NOMO-1 treated with DMSO at 0.1 percent for 48 hours (cell line): Measurements from ENCODE around the gene PCDHB16.
"Not testable (repeated sequence)": the region's sequence is repeated elsewhere in the genome, so short reads cannot be mapped to it uniquely, and the experiment has no call there.

Experiments used
- DNase-seq: peaks from one replicate; lab custom pipeline; 2025; ENCODE audit not compliant: unreplicated experiment; lab: John Stamatoyannopoulos, UW

Gene PCDHB16

DNA sequence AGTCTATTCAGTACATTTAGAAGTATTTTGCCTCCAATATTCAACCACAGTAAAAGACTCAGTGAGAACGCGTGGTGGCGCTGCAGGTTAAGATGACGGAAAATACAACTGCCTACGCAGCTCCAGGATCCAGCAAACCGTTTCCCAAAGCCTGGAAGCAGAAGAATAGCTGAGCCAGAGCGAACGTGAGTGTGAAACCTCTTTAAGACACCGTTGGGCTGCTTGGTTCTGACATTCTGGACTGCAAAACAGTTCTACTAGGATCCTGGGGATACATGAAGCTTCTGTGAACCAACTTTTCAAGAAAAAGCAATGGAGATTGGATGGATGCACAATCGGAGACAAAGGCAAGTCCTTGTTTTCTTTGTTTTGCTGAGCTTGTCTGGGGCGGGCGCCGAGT is at the start of gene PCDHB16:
Gene PCDHB16, plus strand, starts transcription at position 140 of the 400 bp plus-strand sequence. Its CDS starts 173 bp downstream, at position 313.
- no peak for DNase-seq

DNA sequence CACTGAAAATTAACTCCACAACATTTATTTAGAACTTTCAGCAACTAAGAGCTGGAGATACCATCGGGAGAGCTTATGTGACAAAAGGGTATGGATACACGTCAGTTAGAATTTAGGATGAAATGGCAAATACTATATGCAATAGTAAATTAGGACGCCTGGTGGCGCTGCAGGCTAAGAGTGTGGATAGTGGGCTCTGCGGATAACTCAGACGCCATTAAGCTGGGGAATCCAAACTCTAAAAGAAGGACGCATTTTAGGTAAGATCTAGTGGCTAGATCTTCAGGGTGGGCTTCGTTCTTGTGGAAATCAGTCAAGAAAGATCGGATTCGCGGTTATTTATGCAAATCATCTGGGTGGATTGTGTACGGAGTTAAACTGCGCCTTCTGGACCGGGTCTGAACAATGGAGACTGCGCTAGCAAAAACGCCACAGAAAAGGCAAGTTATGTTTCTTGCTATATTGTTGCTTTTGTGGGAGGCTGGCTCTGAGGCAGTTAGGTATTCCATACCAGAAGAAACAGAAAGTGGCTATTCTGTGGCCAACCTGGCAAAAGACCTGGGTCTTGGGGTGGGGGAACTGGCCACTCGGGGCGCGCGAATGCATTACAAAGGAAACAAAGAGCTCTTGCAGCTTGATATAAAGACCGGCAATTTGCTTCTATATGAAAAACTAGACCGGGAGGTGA is 47.0 kb upstream of the PCDHB16 start, which contains the start of gene PCDHB5:
Gene PCDHB5, plus strand, starts transcription at position 177 of the 688 bp plus-strand sequence. Its CDS starts 229 bp downstream, at position 406.
- no peak for DNase-seq

DNA sequence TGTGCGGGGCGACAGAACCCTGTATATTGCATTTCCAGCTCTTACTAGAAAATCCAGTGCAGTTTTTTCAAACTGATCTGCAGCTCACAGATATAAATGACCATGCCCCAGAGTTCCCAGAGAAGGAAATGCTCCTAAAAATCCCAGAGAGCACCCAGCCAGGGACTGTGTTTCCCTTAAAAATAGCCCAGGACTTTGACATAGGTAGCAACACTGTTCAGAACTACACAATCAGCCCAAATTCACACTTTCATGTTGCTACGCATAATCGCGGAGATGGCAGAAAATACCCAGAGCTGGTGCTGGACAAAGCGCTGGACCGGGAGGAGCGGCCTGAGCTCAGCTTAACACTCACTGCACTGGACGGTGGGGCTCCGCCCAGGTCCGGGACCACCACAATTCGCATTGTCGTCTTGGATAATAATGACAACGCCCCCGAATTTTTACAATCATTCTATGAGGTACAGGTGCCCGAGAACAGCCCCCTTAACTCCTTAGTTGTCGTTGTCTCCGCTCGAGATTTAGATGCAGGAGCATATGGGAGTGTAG is 46.4 kb upstream of the PCDHB16 start:
- no peak for DNase-seq

DNA sequence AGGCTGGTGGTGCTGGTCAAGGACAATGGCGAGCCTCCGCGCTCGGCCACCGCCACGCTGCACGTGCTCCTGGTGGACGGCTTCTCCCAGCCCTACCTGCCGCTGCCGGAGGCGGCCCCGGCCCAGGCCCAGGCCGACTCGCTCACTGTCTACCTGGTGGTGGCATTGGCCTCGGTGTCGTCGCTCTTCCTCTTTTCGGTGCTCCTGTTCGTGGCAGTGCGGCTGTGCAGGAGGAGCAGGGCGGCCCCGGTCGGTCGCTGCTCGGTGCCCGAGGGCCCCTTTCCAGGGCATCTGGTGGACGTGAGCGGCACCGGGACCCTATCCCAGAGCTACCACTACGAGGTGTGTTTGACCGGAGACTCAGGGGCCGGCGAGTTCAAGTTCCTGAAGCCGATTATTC is 44.8 kb upstream of the PCDHB16 start:
- not testable (repeated sequence) for DNase-seq

DNA sequence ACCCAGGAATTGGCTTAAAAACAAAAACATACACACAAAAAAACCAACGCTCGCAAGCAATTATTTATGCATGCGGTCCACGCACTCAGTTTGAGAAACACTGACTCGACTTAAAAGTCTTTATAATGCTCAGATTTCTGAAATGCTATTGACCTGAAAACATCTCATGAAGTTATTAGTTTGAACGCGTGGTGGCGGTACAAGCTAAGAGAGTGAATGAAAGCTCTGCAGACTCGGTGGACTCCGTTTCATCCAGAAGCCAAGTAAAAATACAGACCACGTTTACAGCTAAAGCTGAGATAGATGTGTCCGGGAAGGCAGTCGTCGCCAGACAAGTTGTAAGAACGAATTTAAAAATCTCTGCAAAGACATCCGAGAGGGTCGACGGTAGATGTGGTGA is 32.4 kb upstream of the PCDHB16 start, which contains the start of gene PCDHB6:
Gene PCDHB6, plus strand, starts transcription at position 246 of the 400 bp plus-strand sequence. CDS start 201 bp downstream, outside the sequence.
- no peak for DNase-seq

DNA sequence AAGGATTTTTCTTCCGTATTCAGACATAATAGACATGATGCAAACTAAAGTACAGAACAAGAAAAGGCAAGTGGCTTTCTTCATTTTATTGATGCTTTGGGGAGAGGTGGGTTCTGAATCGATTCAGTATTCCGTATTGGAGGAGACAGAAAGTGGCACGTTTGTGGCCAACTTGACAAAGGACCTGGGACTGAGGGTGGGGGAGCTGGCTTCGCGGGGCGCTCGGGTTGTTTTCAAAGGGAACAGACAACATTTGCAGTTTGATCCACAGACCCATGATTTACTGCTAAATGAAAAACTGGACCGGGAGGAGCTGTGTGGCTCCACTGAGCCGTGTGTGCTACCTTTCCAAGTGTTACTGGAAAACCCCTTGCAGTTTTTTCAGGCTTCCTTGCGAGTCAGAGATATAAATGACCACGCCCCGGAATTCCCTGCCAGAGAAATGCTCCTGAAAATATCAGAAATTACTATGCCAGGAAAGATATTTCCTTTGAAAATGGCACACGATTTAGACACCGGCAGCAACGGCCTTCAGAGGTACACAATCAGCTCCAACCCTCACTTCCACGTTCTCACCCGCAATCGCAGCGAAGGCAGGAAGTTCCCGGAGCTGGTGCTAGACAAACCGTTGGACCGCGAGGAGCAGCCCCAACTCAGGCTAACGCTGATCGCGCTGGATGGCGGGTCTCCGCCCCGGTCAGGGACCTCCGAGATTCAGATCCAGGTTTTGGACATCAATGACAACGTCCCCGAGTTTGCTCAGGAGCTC is 31.8 kb upstream of the PCDHB16 start:
- DNase-seq = no peak

DNA sequence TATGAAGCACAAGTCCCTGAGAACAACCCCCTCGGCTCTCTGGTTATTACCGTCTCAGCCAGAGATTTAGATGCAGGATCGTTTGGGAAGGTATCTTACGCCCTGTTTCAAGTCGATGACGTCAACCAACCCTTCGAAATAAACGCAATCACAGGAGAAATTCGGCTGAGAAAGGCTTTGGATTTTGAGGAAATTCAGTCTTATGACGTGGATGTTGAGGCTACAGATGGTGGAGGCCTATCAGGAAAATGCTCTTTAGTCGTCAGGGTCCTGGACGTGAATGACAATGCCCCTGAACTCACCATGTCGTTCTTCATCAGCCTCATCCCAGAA is 31.2 kb upstream of the PCDHB16 start:
- no peak for DNase-seq

DNA sequence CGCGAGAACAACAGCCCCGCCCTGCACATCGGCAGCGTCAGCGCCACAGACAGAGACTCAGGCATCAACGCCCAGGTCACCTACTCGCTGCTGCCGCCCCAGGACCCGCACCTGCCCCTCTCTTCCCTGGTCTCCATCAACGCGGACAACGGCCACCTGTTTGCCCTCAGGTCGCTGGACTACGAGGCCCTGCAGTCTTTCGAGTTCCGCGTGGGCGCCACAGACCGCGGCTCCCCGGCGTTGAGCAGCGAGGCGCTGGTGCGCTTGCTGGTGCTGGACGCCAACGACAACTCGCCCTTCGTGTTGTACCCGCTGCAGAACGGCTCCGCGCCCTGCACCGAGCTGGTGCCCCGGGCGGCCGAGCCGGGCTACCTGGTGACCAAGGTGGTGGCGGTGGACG is 30.6 kb upstream of the PCDHB16 start:
- not testable (repeated sequence) for DNase-seq

DNA sequence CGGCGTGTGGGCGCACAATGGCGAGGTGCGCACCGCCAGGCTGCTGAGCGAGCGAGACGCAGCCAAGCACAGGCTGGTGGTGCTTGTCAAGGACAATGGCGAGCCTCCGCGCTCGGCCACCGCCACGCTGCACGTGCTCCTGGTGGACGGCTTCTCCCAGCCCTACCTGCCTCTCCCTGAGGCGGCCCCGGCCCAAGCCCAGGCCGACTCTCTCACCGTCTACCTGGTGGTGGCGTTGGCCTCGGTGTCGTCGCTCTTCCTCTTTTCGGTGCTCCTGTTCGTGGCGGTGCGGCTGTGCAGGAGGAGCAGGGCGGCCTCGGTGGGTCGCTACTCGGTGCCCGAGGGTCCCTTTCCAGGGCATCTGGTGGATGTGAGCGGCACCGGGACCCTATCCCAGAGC is 30.1 kb upstream of the PCDHB16 start:
- DNase-seq = not testable (repeated sequence)

DNA sequence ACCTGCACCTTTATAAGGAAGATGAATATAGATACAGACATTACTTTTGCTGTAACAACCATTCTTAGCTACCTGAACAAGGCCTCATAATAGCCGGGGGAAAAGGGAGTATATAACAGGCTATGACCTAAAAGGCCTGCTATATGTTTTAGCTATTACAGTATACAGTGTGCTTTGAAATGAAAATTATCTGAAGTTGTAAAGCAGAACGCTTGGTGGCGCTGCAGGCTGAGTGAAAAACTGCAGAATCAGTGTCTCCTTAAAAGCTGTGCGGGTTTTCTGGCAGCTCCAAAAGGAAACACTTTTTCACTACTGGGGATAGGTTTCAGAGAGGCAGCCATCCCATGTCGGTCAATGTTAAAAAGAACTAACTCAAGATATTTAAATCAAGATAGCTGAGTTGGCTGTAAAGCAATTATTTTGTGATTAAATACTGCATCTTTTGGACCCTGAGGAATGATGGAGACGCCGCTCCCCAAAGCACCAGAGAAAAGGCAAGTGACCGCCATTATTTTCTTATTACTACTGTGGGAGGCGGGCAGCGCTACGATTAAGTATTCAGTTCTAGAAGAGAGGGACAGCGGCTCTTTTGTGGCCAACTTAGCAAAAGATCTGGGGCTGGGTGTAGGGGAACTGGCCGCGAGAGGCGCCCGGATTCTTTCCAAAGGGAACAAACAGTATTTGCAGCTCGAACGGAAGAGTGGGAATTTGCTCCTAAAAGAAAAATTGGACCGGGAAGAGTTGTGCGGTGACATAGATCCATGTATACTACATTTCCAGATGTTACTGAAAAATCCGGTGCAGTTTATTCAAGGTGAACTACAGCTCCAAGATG is 26.4 kb upstream of the PCDHB16 start:
- DNase-seq = no peak

DNA sequence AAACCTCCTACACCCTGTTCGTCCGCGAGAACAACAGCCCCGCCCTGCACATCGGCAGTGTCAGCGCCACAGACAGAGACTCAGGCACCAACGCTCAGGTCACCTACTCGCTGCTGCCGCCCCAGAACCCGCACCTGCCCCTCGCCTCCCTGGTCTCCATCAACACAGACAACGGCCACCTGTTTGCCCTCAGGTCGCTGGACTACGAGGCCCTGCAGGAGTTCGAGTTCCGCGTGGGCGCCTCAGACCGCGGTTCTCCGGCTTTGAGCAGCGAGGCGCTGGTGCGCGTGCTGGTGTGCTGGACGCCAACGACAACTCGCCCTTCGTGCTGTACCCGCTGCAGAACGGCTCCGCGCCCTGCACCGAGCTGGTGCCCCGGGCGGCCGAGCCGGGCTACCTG is 24.8 kb upstream of the PCDHB16 start:
- not testable (repeated sequence) for DNase-seq

DNA sequence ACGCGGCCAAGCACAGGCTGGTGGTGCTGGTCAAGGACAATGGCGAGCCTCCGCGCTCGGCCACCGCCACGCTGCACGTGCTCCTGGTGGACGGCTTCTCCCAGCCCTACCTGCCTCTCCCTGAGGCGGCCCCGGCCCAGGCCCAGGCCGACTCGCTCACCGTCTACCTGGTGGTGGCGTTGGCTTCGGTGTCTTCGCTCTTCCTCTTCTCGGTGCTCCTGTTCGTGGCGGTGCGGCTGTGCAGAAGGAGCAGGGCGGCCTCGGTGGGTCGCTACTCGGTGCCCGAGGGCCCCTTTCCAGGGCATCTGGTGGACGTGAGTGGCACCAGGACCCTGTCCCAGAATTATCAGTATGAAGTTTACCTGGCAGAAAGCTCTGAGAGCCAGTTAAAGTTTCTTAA is 24.3 kb upstream of the PCDHB16 start:
- not testable (repeated sequence) for DNase-seq

DNA sequence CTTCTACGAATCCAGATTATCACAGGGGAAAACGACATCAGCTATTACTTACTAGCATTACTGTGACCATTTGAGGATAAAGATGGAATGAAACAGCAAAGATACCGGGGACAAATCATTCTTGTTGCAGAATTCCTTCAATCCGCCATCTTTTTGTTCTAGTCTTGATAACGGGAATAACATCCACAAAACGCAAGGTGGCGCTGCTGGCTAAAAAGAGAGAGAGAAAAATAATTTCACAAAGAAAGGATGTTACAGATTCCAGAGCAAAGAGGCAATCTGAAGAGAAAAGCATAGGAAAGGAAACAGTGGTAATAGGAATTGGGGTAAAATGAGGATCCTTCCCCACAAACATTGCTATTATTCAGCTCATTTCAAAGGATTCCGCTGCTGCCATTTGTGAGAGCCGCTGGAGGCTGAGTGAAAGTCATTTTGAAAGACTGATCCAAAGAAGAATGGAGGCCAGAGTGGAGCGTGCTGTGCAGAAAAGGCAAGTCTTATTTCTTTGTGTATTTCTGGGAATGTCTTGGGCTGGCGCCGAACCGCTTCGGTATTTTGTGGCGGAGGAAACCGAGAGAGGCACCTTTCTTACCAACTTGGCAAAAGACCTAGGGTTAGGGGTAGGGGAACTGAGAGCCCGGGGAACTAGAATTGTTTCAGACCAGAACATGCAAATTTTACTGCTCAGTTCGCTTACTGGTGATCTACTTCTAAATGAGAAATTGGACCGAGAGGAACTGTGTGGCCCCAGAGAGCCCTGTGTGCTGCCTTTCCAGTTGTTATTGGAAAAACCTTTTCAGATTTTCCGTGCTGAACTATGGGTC is 9.6 kb upstream of the PCDHB16 start, which contains the start of gene PCDHB7:
Gene PCDHB7, plus strand, starts transcription at position 264 of the 824 bp plus-strand sequence. Its CDS starts 192 bp downstream, at position 456.
- DNase-seq = peak; percentile 1

DNA sequence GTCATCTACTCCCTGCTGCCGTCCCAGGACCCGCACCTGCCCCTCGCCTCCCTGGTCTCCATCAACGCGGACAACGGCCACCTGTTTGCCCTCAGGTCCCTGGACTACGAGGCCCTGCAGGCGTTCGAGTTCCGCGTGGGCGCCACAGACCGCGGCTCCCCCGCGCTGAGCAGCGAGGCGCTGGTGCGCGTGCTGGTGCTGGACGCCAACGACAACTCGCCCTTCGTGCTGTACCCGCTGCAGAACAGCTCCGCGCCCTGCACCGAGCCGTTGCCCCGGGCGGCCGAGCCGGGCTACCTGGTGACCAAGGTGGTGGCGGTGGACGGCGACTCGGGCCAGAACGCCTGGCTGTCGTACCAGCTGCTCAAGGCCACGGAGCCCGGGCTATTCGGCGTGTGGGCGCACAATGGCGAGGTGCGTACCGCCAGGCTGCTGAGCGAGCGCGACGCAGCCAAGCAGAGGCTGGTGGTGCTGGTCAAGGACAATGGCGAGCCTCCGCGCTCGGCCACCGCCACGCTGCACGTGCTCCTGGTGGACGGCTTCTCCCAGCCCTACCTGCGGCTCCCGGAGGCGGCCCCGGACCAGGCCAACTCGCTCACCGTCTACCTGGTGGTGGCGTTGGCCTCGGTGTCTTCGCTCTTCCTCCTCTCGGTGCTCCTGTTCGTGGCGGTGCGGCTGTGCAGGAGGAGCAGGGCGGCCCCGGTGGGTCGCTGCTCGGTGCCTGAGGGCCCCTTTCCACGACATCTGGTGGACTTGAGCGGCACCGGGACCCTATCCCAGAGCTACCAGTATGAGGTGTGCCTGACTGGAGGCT is 7.7 kb upstream of the PCDHB16 start:
- not testable (repeated sequence) for DNase-seq

DNA sequence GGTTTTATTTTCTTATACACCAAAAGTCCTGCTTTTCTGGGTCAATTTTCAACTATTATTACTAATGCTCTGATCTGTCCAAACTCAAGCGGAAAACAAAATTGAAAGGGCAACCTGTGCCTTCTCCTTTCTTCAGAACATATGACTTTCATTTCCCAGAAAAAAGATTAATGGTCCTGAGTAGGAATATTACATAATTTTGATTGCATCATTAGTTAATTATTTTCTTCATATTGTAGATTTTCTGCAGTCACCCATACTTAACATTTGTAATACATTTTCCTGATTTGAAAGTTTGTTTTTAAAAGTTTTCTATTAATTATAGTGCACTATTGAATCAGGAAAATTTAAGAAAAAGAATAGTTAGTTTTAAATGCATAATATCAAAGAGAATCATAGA is 6.3 kb upstream of the PCDHB16 start:
- no peak for DNase-seq

DNA sequence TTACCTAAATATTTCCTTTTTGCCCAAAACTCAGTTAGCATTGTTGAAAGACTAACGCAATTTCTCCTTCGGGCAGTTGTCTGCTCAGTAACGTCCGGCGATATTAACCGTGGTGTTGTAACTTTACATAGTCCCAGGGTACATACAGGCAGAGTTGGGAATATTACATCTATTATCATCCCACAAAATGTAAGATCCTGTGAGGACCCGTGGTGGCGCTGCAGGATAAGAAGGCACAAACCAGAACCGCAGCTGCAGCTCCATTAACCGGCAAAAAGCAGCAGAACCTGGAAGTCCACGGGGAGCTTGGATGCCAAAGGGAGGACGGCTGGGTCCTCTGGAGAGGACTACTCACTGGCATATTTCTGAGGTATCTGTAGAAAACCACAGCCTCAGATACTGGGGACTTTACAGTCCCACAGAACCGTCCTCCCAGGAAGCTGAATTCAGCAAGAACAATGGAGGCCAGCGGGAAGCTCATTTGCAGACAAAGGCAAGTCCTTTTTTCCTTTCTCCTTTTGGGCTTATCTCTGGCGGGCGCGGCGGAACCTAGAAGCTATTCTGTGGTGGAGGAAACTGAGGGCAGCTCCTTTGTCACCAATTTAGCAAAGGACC is 4.5 kb upstream of the PCDHB16 start, which contains the start of gene PCDHB8:
Gene PCDHB8, plus strand, starts transcription at position 214 of the 615 bp plus-strand sequence. Its CDS starts 245 bp downstream, at position 459.
- DNase-seq = not testable (repeated sequence)

DNA sequence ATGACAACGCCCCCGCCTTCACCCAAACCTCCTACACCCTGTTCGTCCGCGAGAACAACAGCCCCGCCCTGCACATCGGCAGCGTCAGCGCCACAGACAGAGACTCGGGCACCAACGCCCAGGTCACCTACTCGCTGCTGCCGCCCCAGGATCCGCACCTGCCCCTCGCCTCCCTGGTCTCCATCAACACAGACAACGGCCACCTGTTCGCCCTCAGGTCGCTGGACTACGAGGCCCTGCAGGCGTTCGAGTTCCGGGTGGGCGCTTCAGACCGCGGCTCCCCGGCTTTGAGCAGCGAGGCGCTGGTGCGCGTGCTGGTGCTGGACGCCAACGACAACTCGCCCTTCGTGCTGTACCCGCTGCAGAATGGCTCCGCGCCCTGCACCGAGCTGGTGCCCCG is 2.8 kb upstream of the PCDHB16 start:
- not testable (repeated sequence) for DNase-seq

DNA sequence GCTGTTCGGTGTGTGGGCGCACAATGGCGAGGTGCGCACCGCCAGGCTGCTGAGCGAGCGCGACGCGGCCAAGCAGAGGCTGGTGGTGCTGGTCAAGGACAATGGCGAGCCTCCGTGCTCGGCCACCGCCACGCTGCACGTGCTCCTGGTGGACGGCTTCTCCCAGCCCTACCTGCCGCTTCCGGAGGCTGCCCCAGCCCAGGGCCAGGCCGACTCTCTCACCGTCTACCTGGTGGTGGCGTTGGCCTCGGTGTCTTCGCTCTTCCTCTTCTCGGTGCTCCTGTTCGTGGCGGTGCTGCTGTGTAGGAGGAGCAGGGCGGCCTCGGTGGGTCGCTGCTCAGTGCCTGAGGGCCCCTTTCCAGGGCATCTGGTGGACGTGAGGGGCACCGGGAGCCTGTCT is 2.3 kb upstream of the PCDHB16 start:
- not testable (repeated sequence) for DNase-seq

DNA sequence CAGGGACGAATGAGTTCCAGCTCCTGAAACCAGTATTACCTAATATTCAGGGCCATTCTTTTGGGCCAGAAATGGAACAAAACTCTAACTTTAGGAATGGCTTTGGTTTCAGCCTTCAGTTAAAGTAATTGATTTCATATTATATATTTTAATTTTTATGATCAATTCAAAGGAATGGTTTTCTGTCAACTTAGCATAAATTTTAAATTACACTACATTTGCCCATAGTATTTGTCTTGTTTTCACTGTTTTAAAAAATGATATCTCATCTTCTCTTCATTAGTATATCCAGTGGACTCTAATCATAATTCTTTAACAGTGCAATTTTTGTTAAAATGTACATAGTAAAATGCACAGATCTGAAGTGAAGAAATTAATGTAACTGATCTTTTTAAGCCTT is 1.9 kb upstream of the PCDHB16 start:
- no peak for DNase-seq
